HL-60 (cell line): ENCODE results near the gene CHRNE.
A peak's percentile ranks its signal among the peaks of the same experiment; 100 is the strongest.
"Not testable (repeated sequence)": the region's sequence is repeated elsewhere in the genome, so short reads cannot be mapped to it uniquely, and the experiment has no call there.

ENCODE experiments used
- DNase-seq, 2 experiments: peaks; one replicate each; pipeline ENCODE4 v3.0.0-alpha.2; 2010 to 2020; ENCODE audit warnings: low read depth in 1 of 2, low spot score in 1 of 2
- H3K27ac ChIP-seq: fragments of 250-450 bp; sonication (Bioruptor Pico); replicated peaks from 2 replicates; pipeline ENCODE4 v1.5.1; 2020; ENCODE audit warnings: mild to moderate bottlenecking, moderate library complexity
- H3K27me3 ChIP-seq: fragments of 250-450 bp; sonication (Bioruptor Pico); 2 replicates; pipeline ENCODE4 v1.5.1; 2021; ENCODE audit warnings: mild to moderate bottlenecking, moderate library complexity; ENCODE audit not compliant: insufficient read depth, poor library complexity, severe bottlenecking
- H3K4me3 ChIP-seq: replicated peaks from 2 replicates; pipeline ENCODE4 v1.5.1; 2011; ENCODE audit warnings: mild to moderate bottlenecking, control low read depth, low read length; ENCODE audit not compliant: insufficient read depth
- CTCF ChIP-seq: IDR thresholded peaks from one replicate; pipeline ENCODE4 v1.5.1; 2011; ENCODE audit warnings: low read length, control low read depth, inconsistent platforms; ENCODE audit not compliant: insufficient read depth
- GABPA ChIP-seq: IDR thresholded peaks from 2 replicates; pipeline ENCODE4 v1.6.1; 2012; ENCODE audit warnings: low read depth
- POLR2AphosphoS5 ChIP-seq: IDR thresholded peaks from 2 replicates; pipeline ENCODE4 v1.6.1; 2012; ENCODE audit warnings: low read depth
- REST ChIP-seq: IDR thresholded peaks from 2 replicates; pipeline ENCODE4 v1.6.1; 2012; ENCODE audit warnings: low read depth; ENCODE audit not compliant: insufficient replicate concordance
- SPI1 ChIP-seq: IDR thresholded peaks from 2 replicates; pipeline ENCODE4 v1.6.1; 2012; ENCODE audit warnings: low read depth, mild to moderate bottlenecking, borderline replicate concordance

CHRNE gene

GRCh38 chr17:4879601-4880000 is 23.3 kb downstream of the CHRNE start:
- H3K27ac ChIP-seq: no peak overlapping the region
- DNase-seq: peak in 1 of 2 experiments; percentile 20

GRCh38 chr17:4877089-4877488 is 25.8 kb downstream of the CHRNE start:
- Histone ChIP-seq H3K27me3 (no peaks in the 10 kb centered on the region), H3K27ac (no peak overlapping the region), H3K4me3 (no peak overlapping the region)
- DNase-seq: no peak
- TF ChIP-seq SPI1: no peak

More at GRCh38 chr17:4879601-4880000, 23.3 kb downstream of the CHRNE start:
- H3K4me3 ChIP-seq: no peak overlapping the region
- no peaks in the 10 kb centered on the region for H3K27me3 ChIP-seq
- TF ChIP-seq REST (no peak), GABPA (no peak), SPI1 (no peak), POLR2AphosphoS5 (no peak), CTCF (no peak)

DNA sequence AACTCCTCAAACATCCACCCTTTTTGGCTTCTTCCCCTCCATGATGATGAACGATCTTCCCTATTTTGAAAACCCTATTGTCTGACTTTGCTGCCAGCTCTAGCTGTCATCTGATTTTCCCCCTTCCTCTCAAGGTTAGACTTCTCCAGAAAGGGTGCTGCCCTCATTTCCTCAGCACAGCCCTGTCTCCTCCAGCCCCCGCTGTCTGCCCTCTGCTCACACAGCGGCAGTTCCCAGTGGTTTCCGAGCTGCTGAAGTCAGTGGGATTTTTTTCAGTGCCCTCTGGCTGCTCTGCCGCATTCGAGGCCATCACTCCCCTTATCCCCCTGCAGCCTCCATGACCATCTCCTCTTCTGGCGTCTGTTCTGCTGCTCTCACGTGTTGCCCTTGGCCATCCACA is 30.1 kb downstream of the CHRNE start:
- no peaks in the 10 kb centered on the region for H3K27me3 ChIP-seq
- H3K4me3 ChIP-seq: no peak overlapping the region
- no peak for TF ChIP-seq CTCF
- TF ChIP-seq GABPA: no peak
- TF ChIP-seq POLR2AphosphoS5: no peak
- no peak for TF ChIP-seq SPI1
- TF ChIP-seq REST: no peak
- no peak for DNase-seq
- H3K27ac ChIP-seq: no peak overlapping the region

DNA sequence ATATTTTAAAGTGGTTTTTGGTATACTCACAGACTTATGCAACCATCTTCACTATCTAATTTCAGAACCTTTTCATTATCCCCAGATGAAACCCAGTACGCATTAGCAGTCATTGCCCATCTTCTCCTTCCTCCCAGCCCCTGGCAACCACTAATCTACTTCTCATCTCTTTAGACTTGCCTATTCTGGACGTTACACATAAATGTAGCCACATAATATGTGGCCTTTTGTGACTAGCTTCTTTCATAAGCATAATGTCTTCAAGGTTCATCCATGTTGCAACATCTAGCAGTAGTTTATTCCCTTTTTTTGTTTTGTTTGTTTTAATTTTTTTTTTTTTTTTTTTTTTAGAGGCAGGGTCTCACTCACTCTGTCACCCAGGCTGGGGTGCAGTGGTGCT is 32.0 kb downstream of the CHRNE start:
- no peak for DNase-seq
- Histone ChIP-seq H3K27ac (no peak overlapping the region), H3K4me3 (no peak overlapping the region), H3K27me3 (no peaks in the 10 kb centered on the region)
- TF ChIP-seq CTCF (no peak), SPI1 (no peak), POLR2AphosphoS5 (no peak), GABPA (no peak), REST (no peak)

DNA sequence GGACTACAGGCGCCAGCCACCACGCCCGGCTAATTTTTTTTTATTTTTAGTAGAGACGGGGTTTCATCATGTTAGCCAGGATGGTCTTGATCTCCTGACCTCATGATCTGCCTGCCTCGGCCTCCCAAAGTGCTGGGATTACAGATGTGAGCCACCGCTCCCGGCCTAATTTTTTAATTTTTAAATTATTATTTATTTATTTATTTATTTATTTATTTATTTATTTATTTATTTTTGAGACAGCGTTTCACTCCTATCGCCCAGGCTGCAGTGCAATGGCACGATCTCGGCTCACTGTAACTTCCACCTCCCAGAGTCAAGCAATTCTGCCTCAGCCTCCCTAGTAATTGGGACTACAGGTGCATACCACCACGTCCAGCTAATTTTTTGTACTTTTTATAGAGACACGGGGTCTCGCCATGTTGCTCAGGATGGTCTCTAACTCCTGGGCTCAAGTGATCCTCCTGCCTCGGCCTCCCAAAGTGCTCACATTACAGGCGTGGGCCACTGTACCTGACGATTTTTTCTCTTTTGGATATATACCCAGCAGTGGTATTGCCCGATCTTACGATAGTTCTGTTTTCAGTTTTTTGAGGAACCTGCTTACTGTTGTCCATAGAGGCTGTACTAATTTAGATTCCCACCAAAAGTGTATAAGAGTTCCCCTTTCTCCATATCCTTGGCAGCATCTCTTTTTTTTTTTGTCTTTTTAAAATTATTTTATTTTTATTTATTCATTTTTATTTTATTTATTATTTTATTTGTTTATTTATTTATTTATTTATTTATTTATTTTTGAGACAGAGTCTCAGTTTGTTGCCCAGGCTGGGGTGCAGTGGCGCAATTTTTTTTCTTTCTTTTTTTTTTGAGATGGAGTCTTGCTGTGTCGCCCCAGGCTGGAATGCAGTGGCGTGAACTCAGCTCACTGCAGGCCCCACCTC is 33.6 kb downstream of the CHRNE start:
- not testable (repeated sequence) for DNase-seq, H3K27me3 ChIP-seq, H3K4me3 ChIP-seq, H3K27ac ChIP-seq

GRCh38 chr17:4867535-4867934 is 35.4 kb downstream of the CHRNE start:
- H3K27me3 ChIP-seq, H3K4me3 ChIP-seq, DNase-seq, H3K27ac ChIP-seq: not testable (repeated sequence)
